Measurements from ENCODE around the gene HOXA2. TPM values are rescaled to one million over a fixed set of nuclear protein-coding genes. Genes with fewer than 3 reads are reported as not detected.

The HOXA2 gene
- total RNA-seq, 4 donors from 2014 or later = 0.34 to 4.2 (median 1.9) TPM

GRCh38 chr7:27122077-27122910 lies 19.8 kb upstream of the HOXA2 start:
- 85% methylated on average over 42 of the region's 42 CpGs for WGBS
- Histone ChIP-seq H3K9me3 (no peaks in the 10 kb centered on the region), H3K36me3 (no peaks in the 10 kb centered on the region), H3K27ac (no peak overlapping the region), H3K4me1 (no peaks in the 10 kb centered on the region), H3K27me3 (no peaks in the 10 kb centered on the region), H3K4me3 (no peak overlapping the region)
- DNase-seq (ENCODE audit: low spot score in 2 of 2) = no peak
- TF ChIP-seq EP300 (IDR thresholded peaks at IDR 0.05) = no peak
- no peak for TF ChIP-seq CTCF (IDR thresholded peaks at IDR 0.05)
- no peak for TF ChIP-seq POLR2AphosphoS5 (IDR thresholded peaks at IDR 0.05)
- no peak for TF ChIP-seq POLR2A (IDR thresholded peaks at IDR 0.05)

- Histone ChIP-seq H3K4me3 (no peak overlapping the region), H3K27me3 (no peaks in the 10 kb centered on the region), H3K9me3 (no peaks in the 10 kb centered on the region), H3K27ac (no peak overlapping the region), H3K4me1 (no peaks in the 10 kb centered on the region), H3K36me3 (no peaks in the 10 kb centered on the region)
- TF ChIP-seq POLR2AphosphoS5 (IDR thresholded peaks at IDR 0.05) (no peak), EP300 (IDR thresholded peaks at IDR 0.05) (no peak), CTCF (IDR thresholded peaks at IDR 0.05) (no peak), POLR2A (IDR thresholded peaks at IDR 0.05) (no peak)
- no peak for DNase-seq (ENCODE audit: low spot score in 2 of 2)
- WGBS = 85% methylated on average over 7 of the region's 7 CpGs
These were observed 19.2 kb upstream of the HOXA2 start for GRCh38 chr7:27121684-27122076.

- no peaks in the 10 kb centered on the region for H3K27me3 ChIP-seq
- no peak overlapping the region for H3K4me3 ChIP-seq
- no peaks in the 10 kb centered on the region for H3K9me3 ChIP-seq
- no peaks in the 10 kb centered on the region for H3K36me3 ChIP-seq
- no peak for TF ChIP-seq POLR2A (IDR thresholded peaks at IDR 0.05)
- TF ChIP-seq CTCF (IDR thresholded peaks at IDR 0.05) = no peak
- TF ChIP-seq EP300 (IDR thresholded peaks at IDR 0.05) = no peak
- TF ChIP-seq POLR2AphosphoS5 (IDR thresholded peaks at IDR 0.05) = no peak
- H3K4me1 ChIP-seq = peaks cover 7% of the 10 kb centered on the region
- no peak overlapping the region for H3K27ac ChIP-seq
- no peak for DNase-seq (ENCODE audit: low spot score in 2 of 2)
- 87% methylated on average over 1 of the region's 1 CpG for WGBS
These were observed 17.0 kb upstream of the HOXA2 start for GRCh38 chr7:27119412-27119911.

GRCh38 chr7:27118580-27118979 lies 16.1 kb upstream of the HOXA2 start:
- Histone ChIP-seq H3K27me3 (no peaks in the 10 kb centered on the region), H3K4me1 (peaks cover 16% of the 10 kb centered on the region), H3K9me3 (no peaks in the 10 kb centered on the region), H3K4me3 (no peak overlapping the region), H3K27ac (no peak overlapping the region), H3K36me3 (no peaks in the 10 kb centered on the region)
- WGBS = 80% methylated on average over 3 of the region's 3 CpGs
- TF ChIP-seq POLR2AphosphoS5 (IDR thresholded peaks at IDR 0.05) (no peak), POLR2A (IDR thresholded peaks at IDR 0.05) (no peak), EP300 (IDR thresholded peaks at IDR 0.05) (no peak), CTCF (IDR thresholded peaks at IDR 0.05) (no peak)
- no peak for DNase-seq (ENCODE audit: low spot score in 2 of 2)

GRCh38 chr7:27117887-27118491 lies 15.5 kb upstream of the HOXA2 start:
- Histone ChIP-seq H3K9me3 (no peaks in the 10 kb centered on the region), H3K36me3 (no peaks in the 10 kb centered on the region), H3K4me1 (peaks cover 22% of the 10 kb centered on the region), H3K27me3 (no peaks in the 10 kb centered on the region), H3K27ac (no peak overlapping the region), H3K4me3 (peak overlapping the region; percentile 3)
- WGBS = 90% methylated on average over 19 of the region's 19 CpGs
- no peak for TF ChIP-seq POLR2AphosphoS5 (IDR thresholded peaks at IDR 0.05)
- no peak for DNase-seq (ENCODE audit: low spot score in 2 of 2)

Data from suprapubic skin (tissue), 4 donors.